Measurements from ENCODE around the gene CT47C1.

Gene CT47C1

DNA sequence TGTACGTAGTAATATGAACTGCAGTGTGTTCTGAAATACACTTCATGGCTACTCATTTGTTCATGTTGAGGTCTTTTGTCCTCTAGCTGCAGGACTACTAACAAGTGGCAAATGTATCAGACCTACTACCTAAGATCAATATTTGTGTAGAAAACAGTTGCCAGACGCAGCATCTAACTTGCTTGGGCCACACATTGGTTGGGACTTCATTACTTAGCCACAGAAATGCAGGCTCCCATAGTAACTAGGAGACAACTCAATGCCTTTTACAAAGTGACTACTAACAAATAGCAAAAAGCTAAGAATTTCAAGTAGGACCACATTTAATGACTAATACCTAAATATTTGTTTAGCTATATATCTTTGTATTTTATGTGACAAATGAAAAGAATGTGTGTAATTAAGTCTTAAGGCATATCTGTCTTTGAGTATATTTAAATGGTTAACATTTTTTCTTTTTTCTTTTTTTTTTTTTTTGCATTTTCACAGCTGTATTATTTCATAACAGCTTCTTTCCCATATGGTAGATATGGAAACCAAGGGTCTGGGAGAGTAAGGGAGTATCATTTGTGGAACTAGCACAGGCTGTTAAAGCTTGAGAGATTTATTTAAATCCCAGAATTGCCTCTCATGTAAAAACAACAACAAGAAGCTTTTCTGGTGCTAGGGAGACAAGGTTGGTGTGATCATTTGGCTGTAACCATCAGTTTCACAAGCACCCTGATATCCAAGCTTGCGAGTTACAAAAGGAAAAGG is 2.7 kb downstream of the CT47C1 start:
- DNase-seq: no peak

DNA sequence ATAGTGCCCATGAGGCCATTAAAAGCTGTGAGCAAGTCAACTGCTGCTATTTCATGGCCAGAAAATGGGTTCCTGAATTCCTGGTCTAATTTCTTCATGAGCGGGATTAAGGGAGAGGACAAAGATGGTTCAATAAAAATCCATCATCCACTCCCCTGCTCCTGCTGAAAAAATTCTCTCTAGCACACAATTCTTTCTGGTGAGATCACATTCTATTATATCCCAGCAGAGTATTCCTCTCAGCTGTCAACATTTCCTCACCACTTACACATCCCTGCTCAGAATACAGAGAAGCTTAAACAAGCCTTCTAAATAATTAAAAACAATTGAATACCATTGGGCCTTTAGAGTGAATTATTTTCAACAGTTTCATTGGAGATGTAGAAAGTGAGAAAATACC is 9.5 kb downstream of the CT47C1 start:
- no peak for DNase-seq

DNA sequence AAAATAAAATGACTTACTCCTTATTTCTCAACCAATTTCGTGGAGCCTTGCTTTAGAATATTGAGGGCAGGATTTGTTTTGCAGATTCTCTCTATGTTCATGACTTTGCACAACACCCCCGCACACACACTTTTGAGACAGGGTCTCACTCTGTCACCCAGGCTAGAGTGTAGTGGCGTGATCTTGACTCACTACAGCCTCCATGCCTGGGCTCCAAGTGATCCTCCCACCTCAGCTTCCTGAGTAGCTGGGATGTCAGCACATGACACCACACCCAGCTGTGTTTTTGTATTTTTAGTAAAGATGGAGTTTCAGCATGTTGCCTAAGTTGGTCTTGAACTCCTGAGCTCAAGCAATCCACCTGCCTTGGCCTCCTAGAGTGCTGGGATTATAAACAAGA is 12.0 kb downstream of the CT47C1 start:
- no peak for DNase-seq

DNA sequence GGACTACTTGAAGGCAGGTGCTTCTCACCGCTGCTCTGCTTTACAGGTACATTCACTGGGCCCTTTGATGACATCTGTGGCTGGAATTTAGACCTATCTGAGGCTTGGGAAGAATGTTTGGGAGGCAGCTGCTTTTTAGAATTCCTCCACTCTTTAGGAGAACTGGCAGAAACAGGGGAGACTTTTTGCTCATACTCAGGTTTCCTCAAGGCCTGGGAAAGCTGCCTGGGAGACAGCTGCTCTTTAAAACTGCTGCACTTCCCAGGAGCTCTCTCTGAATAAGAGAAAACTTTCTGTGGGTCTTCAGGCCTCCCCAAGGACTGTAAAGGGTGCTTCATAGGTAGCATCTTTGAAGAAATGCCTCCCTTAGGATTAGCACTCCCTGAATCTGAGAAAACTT is 14.3 kb downstream of the CT47C1 start:
- DNase-seq: no peak

DNA sequence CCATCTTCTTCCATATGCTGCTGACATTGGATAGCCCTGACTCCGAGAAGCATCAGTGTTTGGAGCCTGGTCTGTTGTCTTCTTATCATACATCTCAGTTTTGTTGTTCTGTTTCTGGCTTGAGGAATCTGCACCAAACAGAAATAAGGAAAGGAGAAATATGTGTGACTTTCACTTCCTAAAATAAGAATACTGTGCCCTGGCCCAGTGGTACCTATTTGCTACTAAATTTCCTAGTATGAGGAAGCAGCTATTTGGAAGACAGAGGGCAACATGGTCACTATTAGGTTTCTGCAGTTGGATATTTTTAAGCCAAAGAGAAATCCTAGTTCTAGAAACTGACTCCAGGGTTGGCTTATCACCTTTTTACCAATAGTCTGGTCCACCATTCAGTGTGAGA is 16.8 kb downstream of the CT47C1 start:
- DNase-seq: no peak

DNA sequence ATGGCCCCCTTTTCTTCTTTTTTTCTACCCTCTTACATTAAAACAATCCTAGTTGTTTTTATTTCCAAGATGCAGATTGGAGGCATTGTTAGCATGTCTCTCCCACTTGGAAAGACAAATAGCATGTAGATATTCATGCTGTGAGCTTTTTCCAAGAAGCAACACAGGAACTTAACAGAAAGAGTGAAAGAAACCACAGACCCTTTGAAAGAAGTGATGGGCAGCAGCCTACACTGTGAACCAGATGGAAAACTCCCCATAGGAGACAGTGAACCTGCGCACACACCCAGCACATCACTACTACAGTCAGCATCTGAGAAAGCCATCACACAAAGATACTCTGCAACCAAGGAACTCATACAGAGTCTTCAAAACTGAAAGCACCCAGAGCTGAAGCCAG is 17.8 kb downstream of the CT47C1 start:
- no peak for DNase-seq

DNA sequence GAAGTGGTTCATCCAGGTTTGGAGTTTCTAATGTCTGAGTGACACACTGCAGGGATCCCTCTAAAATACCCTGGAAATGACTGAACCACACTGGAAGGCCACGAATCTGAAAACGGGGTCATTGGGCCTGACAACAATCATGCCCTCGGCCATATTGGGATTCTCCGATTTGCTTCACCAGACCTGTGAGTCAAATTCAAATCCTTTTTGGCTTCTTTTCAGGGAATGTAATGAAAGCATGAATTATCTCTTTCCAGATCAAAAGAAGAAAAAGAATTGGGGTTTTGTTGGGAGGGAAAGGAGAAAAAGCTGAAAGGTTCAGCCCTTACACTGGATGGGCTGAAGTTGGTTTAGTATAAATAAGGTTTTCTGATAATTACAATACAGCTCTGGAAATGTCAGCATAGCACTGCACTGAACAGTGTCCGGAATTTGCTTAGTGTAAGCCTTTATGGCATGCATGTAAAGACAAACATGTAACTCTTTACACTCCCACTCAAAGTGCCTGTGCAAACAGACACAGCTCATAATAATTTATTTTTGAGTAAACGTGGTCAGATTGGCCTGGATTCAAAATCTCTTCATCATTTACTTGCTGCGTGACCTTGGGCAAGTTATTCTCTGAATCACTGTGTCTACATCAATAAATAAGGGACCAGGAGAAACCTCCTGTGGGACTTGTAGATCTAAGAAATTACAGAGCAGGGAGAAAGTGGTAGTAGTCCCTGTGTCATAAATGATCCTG is 21.4 kb downstream of the CT47C1 start:
- no peak for DNase-seq

DNA sequence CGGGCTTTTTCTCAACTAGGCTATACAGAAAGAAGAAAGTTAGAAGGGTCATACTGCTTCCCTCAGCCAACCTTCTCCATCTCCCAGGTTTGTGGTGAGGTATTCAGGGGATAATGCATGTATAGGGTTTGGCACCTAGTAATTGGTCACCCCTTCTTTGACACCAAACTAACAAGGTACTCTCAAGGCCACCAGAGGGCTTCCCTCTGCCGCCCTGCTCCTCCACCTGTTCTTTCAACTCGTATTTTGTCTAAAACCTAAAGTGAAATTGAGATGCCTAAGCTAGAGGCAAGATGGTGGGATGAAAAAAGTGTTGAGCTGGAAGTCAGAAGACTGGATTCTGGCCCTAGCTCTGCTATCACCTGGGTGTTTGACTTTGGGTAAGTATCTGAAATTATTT is 22.0 kb downstream of the CT47C1 start:
- no peak for DNase-seq

DNA sequence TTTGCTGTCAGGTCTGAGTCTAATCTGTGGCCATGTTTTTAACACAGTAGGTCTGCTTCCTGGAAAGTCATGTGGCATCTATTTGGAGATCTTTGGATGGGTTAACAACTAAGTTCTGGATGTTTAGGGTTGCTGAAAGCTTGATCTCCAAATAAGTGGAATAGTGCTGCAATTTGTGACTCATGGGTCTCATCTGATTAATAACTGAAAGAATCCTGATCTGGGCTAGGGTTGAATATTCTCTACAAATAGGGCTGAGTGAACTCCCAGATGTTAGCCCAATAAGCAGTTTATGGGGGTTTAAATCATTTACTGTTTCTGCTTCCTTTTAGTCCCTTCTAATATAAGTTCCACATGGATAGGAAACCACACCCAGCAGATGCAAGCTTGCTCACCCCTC is 23.1 kb downstream of the CT47C1 start:
- DNase-seq: no peak

DNA sequence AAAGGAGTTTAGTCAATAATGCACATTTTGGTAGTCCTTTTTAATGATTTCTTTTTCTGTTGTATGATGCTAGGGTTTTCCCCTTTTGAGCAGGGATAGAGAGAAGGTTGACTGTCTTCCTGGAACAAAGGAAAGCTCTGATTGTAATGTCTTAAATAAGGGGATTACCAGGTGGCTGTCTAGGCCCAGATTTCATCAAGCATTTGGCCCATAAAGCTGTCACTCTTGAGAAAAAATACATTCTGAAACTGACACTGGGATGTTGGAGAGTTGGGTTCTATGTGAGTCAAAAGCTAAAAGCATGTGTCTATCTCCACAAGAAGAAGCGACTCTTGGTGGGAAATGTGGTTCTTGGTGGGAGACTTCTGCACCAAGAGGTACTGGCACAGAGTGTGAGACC is 28.4 kb downstream of the CT47C1 start:
- DNase-seq: no peak

DNA sequence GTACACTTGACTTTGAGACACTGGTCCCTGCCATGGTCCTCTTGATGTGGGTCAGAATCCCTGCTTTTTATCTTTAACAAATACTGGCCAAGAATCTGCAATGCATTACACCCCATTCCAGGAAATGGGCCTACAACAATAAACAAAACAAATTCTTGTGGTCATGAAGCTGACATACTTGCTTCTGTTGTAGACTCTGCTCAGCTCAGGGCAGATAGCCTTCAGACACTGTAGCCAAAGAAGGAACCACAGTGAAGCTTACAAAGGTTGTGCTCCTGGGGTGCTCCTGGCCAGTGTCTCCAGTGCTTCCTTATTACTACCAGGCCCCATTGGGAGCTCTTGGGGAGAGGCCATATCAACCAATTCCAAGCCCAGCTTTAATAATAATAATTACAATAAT is 33.0 kb downstream of the CT47C1 start:
- no peak for DNase-seq

DNA sequence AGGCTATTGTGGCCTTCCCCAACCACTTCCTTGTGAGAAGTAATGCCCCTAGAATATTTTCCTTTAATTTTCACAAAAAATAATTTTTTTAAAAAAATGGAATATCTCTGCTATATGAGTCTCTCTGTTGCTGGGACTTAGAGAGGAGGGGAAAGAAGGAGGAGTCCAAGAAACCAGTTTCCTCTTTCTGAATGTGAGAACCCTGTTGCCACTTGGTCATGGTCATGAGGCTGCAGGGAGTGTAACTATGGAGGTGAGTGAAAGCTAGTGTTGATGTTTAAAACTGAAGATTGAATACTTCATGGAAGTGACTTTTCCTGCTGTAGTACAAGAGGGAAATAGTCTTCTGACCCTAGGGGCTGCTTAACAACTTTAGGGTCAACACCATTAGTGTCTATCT is 34.4 kb downstream of the CT47C1 start:
- DNase-seq: no peak

DNA sequence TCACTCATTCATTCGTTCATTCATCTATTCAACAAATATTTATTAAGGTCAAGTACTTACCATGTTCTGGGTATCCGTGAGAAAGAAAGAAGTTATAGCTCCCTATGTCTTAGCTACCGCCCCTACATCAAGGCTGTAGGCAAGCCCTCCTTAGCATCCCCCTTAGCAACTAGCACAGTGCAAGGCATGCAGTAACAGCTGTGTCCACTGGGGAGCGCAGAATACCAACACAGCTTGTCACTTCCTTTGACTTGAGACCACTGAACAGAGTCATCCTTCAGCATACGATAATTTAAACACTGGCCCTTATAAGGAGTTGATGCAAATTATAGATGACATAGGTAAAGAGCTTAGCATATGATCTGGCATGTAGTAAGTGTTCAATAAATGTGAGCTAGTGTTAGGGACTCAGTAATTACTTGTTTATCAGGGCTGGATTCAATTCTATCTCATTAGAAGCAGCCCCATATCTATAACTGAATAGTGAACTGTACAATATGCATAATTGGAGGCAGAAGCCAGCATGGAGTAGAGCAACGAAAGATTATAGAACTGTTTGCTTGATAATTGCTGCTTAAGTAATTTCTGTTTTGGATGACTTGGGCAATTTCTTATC is 46.1 kb downstream of the CT47C1 start:
- peak; percentile 5 for DNase-seq

DNA sequence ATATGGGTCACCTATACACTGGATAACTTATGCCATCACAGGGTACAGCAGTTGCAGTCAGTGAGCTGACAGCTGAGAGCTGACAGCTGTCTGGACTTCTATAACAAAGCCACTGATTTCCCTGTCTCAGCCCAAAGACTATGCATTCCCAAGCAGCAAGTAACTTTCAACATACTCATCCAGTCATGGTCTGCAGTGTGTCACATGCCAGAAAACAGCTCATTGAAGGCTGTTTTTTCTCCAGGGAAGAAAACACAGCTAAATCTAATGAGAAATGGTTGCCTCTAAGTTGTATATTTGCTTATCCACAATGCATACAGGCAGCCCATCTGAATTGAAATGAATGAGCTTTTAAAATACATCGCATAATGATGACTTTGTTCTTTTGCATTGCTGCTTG is 48.5 kb downstream of the CT47C1 start:
- no peak for DNase-seq
